Urinary bladder (tissue), 4 donors: ENCODE results near the gene PAK6. TPM values are rescaled to one million over a fixed set of nuclear protein-coding genes. Genes with fewer than 3 reads are reported as not detected.

ENCODE experiments used
- DNase-seq: peaks from one replicate; pipeline ENCODE4 v3.0.0-alpha.2; 2015; ENCODE audit errors: extremely low spot score
- H3K27ac ChIP-seq: one replicate; pipeline ENCODE4 v1.5.1; 2013; ENCODE audit warnings: low read depth, mild to moderate bottlenecking, moderate library complexity
- H3K36me3 ChIP-seq: one replicate; pipeline ENCODE4 v1.6.1; 2013; ENCODE audit warnings: mild to moderate bottlenecking, moderate library complexity; ENCODE audit not compliant: insufficient read depth
- H3K4me1 ChIP-seq: one replicate; pipeline ENCODE4 v1.6.1; 2013; ENCODE audit warnings: mild to moderate bottlenecking, moderate library complexity; ENCODE audit not compliant: insufficient read depth
- H3K4me3 ChIP-seq: one replicate; pipeline ENCODE4 v1.5.1; 2013; ENCODE audit warnings: low read depth, low read length
- WGBS: extraction: QIAGEN DNeasy Blood & Tissue Kit; methylation state at CpG from one replicate; pipeline ENCODE4 v1.1.7; 2013; 5-methylcytosine and 5-hydroxymethylcytosine counted together
- polyA plus RNA-seq: library from polyadenylated mRNA; stranded (reverse); fragments of 200-250 nt; gene quantifications from one replicate; pipeline ENCODE4 v1.2.3, GENCODE V29; 2013
- total RNA-seq: library from RNA; depleted of rRNA; stranded (reverse); fragments of >200 nt; gene quantifications from one replicate; pipeline ENCODE4 v1.2.3, GENCODE V29; 2014
- donor health status: healthy with polysubstance abuse.
- donor health status: healthy.

The PAK6 gene
- total and polyA plus RNA-seq, 2 donors: 2.0 TPM

GRCh38 chr15:40270246-40270995, 31.6 kb downstream of the PAK6 start:
- no peak for DNase-seq
- Histone ChIP-seq H3K4me1 (no peaks in the 10 kb centered on the region), H3K4me3 (no peak overlapping the region), H3K27ac (no peak overlapping the region), H3K36me3 (no peaks in the 10 kb centered on the region)
- WGBS: 79% methylated on average over 11 of the region's 11 CpGs

- Histone ChIP-seq H3K27ac (no peak overlapping the region), H3K4me1 (no peaks in the 10 kb centered on the region), H3K4me3 (no peak overlapping the region), H3K36me3 (no peaks in the 10 kb centered on the region)
- 90% methylated on average over 25 of the region's 25 CpGs for WGBS
- no peak for DNase-seq
Measured at GRCh38 chr15:40271685-40272484, 33.0 kb downstream of the PAK6 start.

GRCh38 chr15:40272485-40273056, 33.7 kb downstream of the PAK6 start:
- 83% methylated on average over 20 of the region's 20 CpGs for WGBS
- H3K4me1 ChIP-seq: no peaks in the 10 kb centered on the region
- no peak overlapping the region for H3K4me3 ChIP-seq
- no peak overlapping the region for H3K27ac ChIP-seq
- DNase-seq: no peak
- no peaks in the 10 kb centered on the region for H3K36me3 ChIP-seq

- no peak for DNase-seq
- no peak overlapping the region for H3K4me3 ChIP-seq
- 92% methylated on average over 9 of the region's 9 CpGs for WGBS
- no peaks in the 10 kb centered on the region for H3K36me3 ChIP-seq
- no peak overlapping the region for H3K27ac ChIP-seq
- H3K4me1 ChIP-seq: no peaks in the 10 kb centered on the region
Measured at GRCh38 chr15:40273428-40273827, 34.6 kb downstream of the PAK6 start.

GRCh38 chr15:40274350-40275274, 35.7 kb downstream of the PAK6 start:
- 55% methylated on average over 26 of the region's 26 CpGs for WGBS
- H3K36me3 ChIP-seq: no peaks in the 10 kb centered on the region

GRCh38 chr15:40275523-40275922, 36.7 kb downstream of the PAK6 start:
- no peaks in the 10 kb centered on the region for H3K4me1 ChIP-seq
- no peak overlapping the region for H3K27ac ChIP-seq
- 74% methylated on average over 5 of the region's 5 CpGs for WGBS
- DNase-seq: no peak
- H3K4me3 ChIP-seq: no peak overlapping the region
- H3K36me3 ChIP-seq: no peaks in the 10 kb centered on the region

More at GRCh38 chr15:40274350-40275274, 35.7 kb downstream of the PAK6 start:
- peak; percentile 36 for DNase-seq
- Histone ChIP-seq H3K4me3 (no peak overlapping the region), H3K27ac (no peak overlapping the region), H3K4me1 (no peaks in the 10 kb centered on the region)

- H3K36me3 ChIP-seq: no peaks in the 10 kb centered on the region
- H3K27ac ChIP-seq: no peak overlapping the region
- H3K4me3 ChIP-seq: no peak overlapping the region
- no peaks in the 10 kb centered on the region for H3K4me1 ChIP-seq
- WGBS: 92% methylated on average over 7 of the region's 7 CpGs
- no peak for DNase-seq
Measured at GRCh38 chr15:40275954-40276353, 37.1 kb downstream of the PAK6 start.

GRCh38 chr15:40276927-40277326, 38.1 kb downstream of the PAK6 start:
- 70% methylated on average over 4 of the region's 4 CpGs for WGBS
- no peak overlapping the region for H3K4me3 ChIP-seq
- H3K36me3 ChIP-seq: no peaks in the 10 kb centered on the region
- H3K4me1 ChIP-seq: no peaks in the 10 kb centered on the region
- DNase-seq: no peak
- no peak overlapping the region for H3K27ac ChIP-seq

GRCh38 chr15:40277471-40277870, 38.6 kb downstream of the PAK6 start:
- H3K27ac ChIP-seq: no peak overlapping the region
- H3K4me3 ChIP-seq: no peak overlapping the region
- no peaks in the 10 kb centered on the region for H3K4me1 ChIP-seq
- WGBS: 47% methylated on average over 16 of the region's 16 CpGs
- no peak for DNase-seq
- no peaks in the 10 kb centered on the region for H3K36me3 ChIP-seq

GRCh38 chr15:40278026-40278425, 39.2 kb downstream of the PAK6 start:
- no peaks in the 10 kb centered on the region for H3K36me3 ChIP-seq
- no peaks in the 10 kb centered on the region for H3K4me1 ChIP-seq
- H3K27ac ChIP-seq: no peak overlapping the region
- DNase-seq: no peak
- WGBS: 74% methylated on average over 10 of the region's 10 CpGs
- no peak overlapping the region for H3K4me3 ChIP-seq

- no peaks in the 10 kb centered on the region for H3K36me3 ChIP-seq
- H3K4me1 ChIP-seq: peaks cover 1% of the 10 kb centered on the region
- no peak overlapping the region for H3K4me3 ChIP-seq
- no peak for DNase-seq
- WGBS: 16% methylated on average over 40 of the region's 40 CpGs
- no peak overlapping the region for H3K27ac ChIP-seq
Measured at GRCh38 chr15:40279437-40280141, 40.7 kb downstream of the PAK6 start.

GRCh38 chr15:40280260-40281056, 41.6 kb downstream of the PAK6 start:
- WGBS: 54% methylated on average over 30 of the region's 30 CpGs
- Histone ChIP-seq H3K4me1 (peaks cover 1% of the 10 kb centered on the region), H3K4me3 (no peak overlapping the region), H3K36me3 (no peaks in the 10 kb centered on the region), H3K27ac (no peak overlapping the region)
- no peak for DNase-seq
